ENCODE data around the gene ARHGAP15. TPM values are rescaled to one million over a fixed set of nuclear protein-coding genes. Genes with fewer than 3 reads are reported as not detected.

ARHGAP15 gene
- total RNA-seq, 2 experiments from 2014 or later = 141 TPM

DNA sequence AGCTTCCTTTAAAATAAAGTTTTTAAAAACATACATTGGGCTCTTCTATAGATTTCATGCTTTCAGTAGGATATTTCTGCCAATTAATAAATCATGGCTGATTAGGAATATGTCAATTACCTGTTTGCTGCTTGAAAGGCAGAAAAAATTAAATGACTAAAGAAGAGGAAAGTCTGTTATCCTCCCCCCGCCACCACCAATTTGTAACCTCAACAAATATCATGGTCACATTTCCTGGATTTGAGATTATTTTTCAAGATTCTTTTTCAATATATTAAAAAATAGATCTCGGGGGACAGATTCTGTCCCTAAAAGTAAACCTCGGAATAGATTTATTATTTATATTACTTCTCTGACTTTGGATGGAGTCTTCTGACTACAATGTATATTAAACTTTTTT is 125.9 kb downstream of the ARHGAP15 start:
- DNase-seq (no peak), ATAC-seq (ENCODE audit: low read depth) (no peak)
- Mint-ChIP-seq H3K27ac (peak overlapping the region; percentile 77), H3K4me3 (peak overlapping the region; percentile 63), H3K27me3 (no peaks in the 10 kb centered on the region), H3K9me3 (peaks cover 3% of the 10 kb centered on the region), H3K4me1 (peaks cover 58% of the 10 kb centered on the region), H3K36me3 (peaks cover 26% of the 10 kb centered on the region)
- POLR2A ChIA-PET = interaction anchor here (0.9 kb wide), 1 partner anchor 127 kb away, joined by 3 read pairs; no protein-coding TSS in a partner anchor

DNA sequence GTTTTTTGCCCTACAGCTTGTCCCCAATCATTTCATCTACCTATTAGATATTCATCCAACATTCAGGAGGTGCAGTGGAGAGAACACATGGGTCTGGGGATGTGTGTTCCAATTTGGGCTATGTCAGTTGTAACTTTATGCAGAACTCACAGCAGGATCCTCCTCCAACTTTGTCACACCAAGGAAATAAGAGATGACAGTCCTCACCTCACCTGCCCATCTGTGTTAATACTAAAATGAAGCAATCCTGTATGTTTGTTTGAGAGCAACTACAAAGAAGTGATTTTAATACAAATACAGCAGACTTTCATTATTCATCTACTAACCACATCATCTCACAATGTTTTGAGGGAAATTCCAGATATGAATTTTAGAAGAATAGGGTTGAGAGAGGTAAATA is 126.7 kb downstream of the ARHGAP15 start:
- Mint-ChIP-seq H3K27ac (peak overlapping the region; percentile 93), H3K9me3 (no peaks in the 10 kb centered on the region), H3K36me3 (peaks cover 19% of the 10 kb centered on the region), H3K4me3 (peak overlapping the region; percentile 81), H3K27me3 (no peaks in the 10 kb centered on the region), H3K4me1 (peaks cover 54% of the 10 kb centered on the region)
- POLR2A ChIA-PET = interaction anchor here (1.6 kb wide), 1 partner anchor 128 kb away, joined by 4 read pairs; no protein-coding TSS in a partner anchor
- DNase-seq = no peak
- no peak for ATAC-seq (ENCODE audit: low read depth)

DNA sequence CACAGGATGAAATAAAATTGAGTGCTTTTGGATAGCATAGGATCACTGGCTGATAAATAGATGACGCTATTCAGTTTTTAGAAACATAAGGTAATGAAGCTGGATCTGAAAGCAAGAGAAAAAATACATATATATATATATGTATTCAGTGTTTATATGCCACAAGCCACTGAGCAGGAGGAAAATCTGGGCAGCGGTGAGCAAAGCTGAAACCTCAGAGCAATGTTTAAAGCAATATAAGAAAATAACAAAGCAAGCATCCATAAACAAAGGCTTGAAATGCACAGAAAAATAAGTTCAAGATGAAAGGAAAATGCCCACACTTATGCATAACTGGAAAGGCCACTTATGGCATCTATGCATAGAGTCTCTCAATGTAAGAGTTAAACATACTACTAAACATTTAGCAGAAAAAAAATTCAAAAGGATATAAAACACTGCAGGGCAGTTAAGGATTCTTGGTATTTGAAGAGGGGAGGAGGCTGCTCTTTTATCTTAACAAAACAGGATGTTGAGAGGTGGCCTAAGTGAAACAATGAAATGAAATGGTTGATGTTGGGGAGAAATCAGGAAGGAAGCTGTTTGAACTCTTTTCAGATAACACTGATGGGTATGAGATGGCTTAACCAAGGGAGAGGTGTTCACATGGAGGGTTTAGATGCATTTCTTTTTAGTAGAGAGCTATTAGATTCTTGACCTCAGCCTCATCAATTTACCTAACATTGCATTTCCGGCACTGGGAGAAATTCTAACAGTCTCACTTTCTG is 129.1 kb downstream of the ARHGAP15 start:
- peak; percentile 36 for DNase-seq
- peak; percentile 54 for ATAC-seq (ENCODE audit: low read depth)
- Mint-ChIP-seq H3K27me3 (no peaks in the 10 kb centered on the region), H3K4me3 (peak overlapping the region; percentile 75), H3K9me3 (peaks cover 2% of the 10 kb centered on the region), H3K36me3 (peaks cover 20% of the 10 kb centered on the region), H3K4me1 (peaks cover 59% of the 10 kb centered on the region), H3K27ac (peak overlapping the region; percentile 96)
- POLR2A ChIA-PET = interaction anchor here (0.7 to 2.0 kb wide), 13 partner anchors 11 to 147 kb away, joined by 3 to 14 read pairs (median 6); partner anchors contain the start of gene ARHGAP15

DNA sequence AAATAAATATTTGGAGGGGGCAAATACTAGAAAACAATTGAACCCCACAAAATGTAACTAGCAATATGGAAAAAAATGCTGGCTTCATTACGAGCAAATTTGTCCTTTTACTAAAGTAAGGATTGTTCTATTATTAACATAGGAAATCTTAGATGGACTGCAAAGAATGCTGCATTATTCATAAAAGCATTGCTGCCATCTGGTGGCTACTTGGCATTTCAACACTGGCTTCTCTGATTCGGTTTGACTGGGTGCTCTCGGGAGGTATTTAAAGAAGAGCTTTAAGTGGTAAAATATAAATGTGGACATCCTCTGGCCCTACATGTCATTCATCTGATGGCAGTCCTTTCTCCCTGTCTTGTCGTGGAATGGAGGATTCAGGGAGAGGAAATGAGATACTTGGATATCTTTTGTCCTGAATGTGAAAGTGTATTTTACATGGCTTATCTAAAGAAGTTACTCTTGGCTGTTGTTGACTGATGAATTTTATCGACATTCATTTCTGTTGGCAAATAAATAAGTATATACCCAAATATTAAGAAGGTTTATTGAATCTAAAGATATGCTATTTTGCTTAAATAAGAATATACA is 130.2 kb downstream of the ARHGAP15 start:
- peak overlapping the region; percentile 75 for H3K4me3 Mint-ChIP-seq
- ATAC-seq (ENCODE audit: low read depth) = peak; percentile 24
- H3K27ac Mint-ChIP-seq = peak overlapping the region; percentile 96

DNA sequence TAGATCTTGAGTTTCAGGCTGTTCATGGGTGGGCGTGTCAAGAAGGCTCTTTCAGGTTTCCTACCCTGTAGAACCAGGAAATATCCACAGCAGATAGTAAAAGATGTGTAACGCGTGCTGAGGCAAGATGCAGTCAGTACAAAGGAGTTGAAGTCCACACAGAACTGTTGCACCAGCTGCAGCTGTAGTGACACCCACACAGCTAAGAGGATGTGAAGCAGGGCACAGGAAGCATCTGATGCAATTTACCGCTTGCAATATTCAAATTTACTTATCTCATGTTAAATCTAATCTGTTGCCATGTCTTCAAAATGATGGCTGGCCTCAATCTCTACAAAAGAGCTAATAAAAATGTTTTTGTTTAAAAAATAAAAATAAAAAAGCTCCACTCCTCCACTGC is 132.8 kb downstream of the ARHGAP15 start:
- Mint-ChIP-seq H3K27ac (peak overlapping the region; percentile 100), H3K4me3 (peak overlapping the region; percentile 75), H3K36me3 (peaks cover 42% of the 10 kb centered on the region), H3K27me3 (no peaks in the 10 kb centered on the region), H3K4me1 (peaks cover 35% of the 10 kb centered on the region), H3K9me3 (peaks cover 8% of the 10 kb centered on the region)
- POLR2A ChIA-PET = no interaction called here
- ATAC-seq (ENCODE audit: low read depth) (peak; percentile 83), DNase-seq (peak; percentile 44)

More for the DNA sequence above, 130.2 kb downstream of the ARHGAP15 start:
- DNase-seq = peak; percentile 42
- Mint-ChIP-seq H3K27me3 (no peaks in the 10 kb centered on the region), H3K4me1 (peaks cover 51% of the 10 kb centered on the region), H3K36me3 (peaks cover 30% of the 10 kb centered on the region), H3K9me3 (peaks cover 5% of the 10 kb centered on the region)
- POLR2A ChIA-PET = interaction anchor here (0.7 to 2.0 kb wide), 8 partner anchors 12 to 148 kb away, joined by 3 to 14 read pairs (median 8); no protein-coding TSS in a partner anchor

DNA sequence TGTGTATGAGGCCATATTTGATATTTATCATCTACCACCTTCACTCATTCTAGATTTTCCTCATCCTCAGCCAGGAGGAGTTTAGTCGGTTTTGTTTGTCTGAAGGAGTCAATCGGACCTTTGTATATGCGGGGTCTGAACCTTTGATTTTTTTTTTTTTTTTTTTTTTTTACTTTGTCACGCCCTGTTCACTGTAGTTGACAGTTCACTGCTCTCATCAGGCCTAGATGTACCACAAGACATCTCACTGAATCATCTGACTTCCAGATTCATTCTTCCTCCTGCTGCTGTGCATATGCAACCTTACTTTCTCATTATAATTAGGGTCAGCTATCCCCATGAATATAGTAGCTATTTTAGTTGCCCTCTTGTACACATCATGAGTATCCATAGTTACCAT is 133.2 kb downstream of the ARHGAP15 start:
- H3K4me3 Mint-ChIP-seq = peak overlapping the region; percentile 21
- peaks cover 46% of the 10 kb centered on the region for H3K36me3 Mint-ChIP-seq

DNA sequence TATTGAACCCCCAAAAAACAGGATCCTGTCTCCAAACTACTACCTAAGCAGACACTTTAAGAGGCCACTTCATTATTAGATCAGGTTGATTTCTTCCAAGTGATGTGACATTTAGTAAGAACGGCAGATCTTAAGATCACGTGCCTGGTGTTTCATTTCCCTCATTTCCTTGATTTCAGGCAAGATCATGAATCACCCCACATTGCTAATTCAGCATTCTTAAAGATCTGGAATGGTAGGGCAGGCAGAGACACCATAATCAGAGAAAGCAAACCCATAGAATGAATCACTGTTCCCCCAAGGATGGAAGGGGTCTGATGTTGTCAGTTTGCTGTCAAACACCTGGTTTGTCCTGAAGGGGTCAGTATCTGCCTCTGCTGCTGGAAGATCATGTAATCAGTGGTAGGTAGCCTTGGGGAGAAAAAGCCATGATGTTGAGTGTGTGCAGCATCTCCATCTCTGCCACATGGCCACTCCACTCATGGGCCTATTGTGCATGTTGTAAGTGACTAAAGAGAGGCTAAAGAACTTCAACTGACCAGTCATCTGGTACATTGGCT is 133.9 kb downstream of the ARHGAP15 start:
- Mint-ChIP-seq H3K27me3 (no peaks in the 10 kb centered on the region), H3K4me1 (peaks cover 33% of the 10 kb centered on the region), H3K36me3 (peaks cover 46% of the 10 kb centered on the region), H3K27ac (peak overlapping the region; percentile 100), H3K4me3 (no peak overlapping the region), H3K9me3 (peaks cover 11% of the 10 kb centered on the region)
- POLR2A ChIA-PET = interaction anchor here (0.7 kb wide), 2 partner anchors 19 to 229 kb away, joined by 3 to 6 read pairs; no protein-coding TSS in a partner anchor
- ATAC-seq (ENCODE audit: low read depth) = no peak
- no peak for DNase-seq

More for the DNA sequence above, 133.2 kb downstream of the ARHGAP15 start:
- peaks cover 11% of the 10 kb centered on the region for H3K9me3 Mint-ChIP-seq
- peaks cover 35% of the 10 kb centered on the region for H3K4me1 Mint-ChIP-seq
- POLR2A ChIA-PET = interaction anchor here (0.7 kb wide), 2 partner anchors 20 to 228 kb away, joined by 3 to 6 read pairs; no protein-coding TSS in a partner anchor
- H3K27me3 Mint-ChIP-seq = no peaks in the 10 kb centered on the region
- ATAC-seq (ENCODE audit: low read depth) (peak; percentile 20), DNase-seq (no peak)
- peak overlapping the region; percentile 100 for H3K27ac Mint-ChIP-seq

DNA sequence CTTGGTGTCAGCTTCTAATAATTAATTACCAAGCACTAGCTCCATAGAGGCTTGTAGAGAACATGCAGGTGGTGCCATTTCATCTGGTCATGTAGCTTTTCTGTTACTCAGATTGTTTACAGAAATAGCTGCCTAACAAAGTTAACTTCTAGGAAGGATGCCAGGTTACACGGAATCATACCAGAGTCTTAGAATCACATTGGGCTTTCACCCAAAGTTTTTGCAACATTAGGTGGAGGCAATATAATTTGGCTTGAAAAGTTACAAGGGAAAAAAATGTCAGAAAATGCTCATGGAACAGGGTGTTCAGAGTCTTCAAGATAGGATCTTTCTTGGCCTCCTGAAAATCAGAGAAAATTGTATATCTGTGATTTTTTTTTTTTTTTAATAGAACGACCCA is 135.6 kb downstream of the ARHGAP15 start:
- ATAC-seq (ENCODE audit: low read depth) = no peak
- Mint-ChIP-seq H3K4me3 (no peak overlapping the region), H3K4me1 (peaks cover 22% of the 10 kb centered on the region), H3K9me3 (peaks cover 11% of the 10 kb centered on the region), H3K27me3 (no peaks in the 10 kb centered on the region), H3K36me3 (peaks cover 46% of the 10 kb centered on the region), H3K27ac (no peak overlapping the region)
- no peak for DNase-seq
- POLR2A ChIA-PET = interaction anchor here (1.1 kb wide), 1 partner anchor 108 kb away, joined by 3 read pairs; no protein-coding TSS in a partner anchor

DNA sequence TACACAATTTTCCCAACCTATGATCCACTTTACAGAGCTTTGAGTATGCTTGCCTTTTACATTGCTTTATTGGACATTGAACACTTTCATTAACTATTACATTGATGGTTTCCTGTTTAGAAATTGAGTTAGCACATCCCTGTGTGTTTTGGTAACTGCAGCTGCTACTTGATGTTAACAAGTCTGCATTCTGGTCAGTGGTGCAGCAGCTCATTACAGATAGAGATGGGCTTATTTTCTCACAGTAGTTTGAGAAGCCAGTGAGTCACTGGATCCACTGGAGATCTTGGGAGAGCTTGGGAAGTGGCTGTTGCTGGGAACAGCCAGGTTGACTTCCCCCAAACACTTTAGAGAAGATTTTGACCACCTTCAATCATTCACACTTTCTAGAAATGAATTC is 150.5 kb downstream of the ARHGAP15 start:
- Mint-ChIP-seq H3K4me3 (no peak overlapping the region), H3K9me3 (no peaks in the 10 kb centered on the region), H3K27ac (no peak overlapping the region), H3K4me1 (peaks cover 13% of the 10 kb centered on the region), H3K36me3 (peaks cover 24% of the 10 kb centered on the region), H3K27me3 (no peaks in the 10 kb centered on the region)
- no peak for DNase-seq
- ATAC-seq (ENCODE audit: low read depth) = no peak
- POLR2A ChIA-PET = interaction anchor here (1.2 kb wide), 1 partner anchor 168 kb away, joined by 3 read pairs; no protein-coding TSS in a partner anchor

DNA sequence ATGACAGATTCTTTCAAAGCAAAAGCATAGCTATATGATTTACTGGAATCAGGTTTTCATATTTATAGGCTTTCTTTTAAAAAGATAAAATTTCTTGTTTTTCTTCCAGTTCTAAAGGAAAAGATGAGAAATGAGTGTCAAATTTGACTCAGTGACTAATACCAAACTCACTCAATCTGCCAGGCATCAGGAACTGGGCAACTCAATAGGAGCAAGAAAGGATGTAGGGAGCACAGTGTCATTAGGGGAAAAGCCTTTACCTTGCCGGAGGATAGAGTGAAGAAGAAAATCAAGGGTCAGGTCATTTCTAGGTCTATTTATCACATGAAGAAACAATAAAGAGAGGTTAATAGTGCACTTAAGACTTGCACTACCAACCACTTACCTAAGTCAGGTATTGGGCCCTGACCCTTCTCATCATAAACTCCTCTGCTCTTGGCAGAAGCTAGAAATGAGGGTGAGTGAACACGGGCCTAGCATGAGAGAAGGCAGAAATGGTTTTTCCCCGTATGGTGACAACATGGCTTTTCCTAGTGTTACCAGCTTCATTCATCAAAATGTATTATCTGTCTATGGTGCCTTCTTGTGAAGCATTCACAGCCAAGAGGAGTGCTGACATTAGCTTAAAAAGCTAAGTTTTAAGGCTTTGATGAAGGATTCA is 151.0 kb downstream of the ARHGAP15 start:
- H3K4me3 Mint-ChIP-seq = no peak overlapping the region
- no peaks in the 10 kb centered on the region for H3K9me3 Mint-ChIP-seq
- no peak overlapping the region for H3K27ac Mint-ChIP-seq
- H3K4me1 Mint-ChIP-seq = peaks cover 13% of the 10 kb centered on the region
- DNase-seq = no peak
- POLR2A ChIA-PET = no interaction called here
- ATAC-seq (ENCODE audit: low read depth) = no peak
- peaks cover 20% of the 10 kb centered on the region for H3K36me3 Mint-ChIP-seq
- no peaks in the 10 kb centered on the region for H3K27me3 Mint-ChIP-seq

DNA sequence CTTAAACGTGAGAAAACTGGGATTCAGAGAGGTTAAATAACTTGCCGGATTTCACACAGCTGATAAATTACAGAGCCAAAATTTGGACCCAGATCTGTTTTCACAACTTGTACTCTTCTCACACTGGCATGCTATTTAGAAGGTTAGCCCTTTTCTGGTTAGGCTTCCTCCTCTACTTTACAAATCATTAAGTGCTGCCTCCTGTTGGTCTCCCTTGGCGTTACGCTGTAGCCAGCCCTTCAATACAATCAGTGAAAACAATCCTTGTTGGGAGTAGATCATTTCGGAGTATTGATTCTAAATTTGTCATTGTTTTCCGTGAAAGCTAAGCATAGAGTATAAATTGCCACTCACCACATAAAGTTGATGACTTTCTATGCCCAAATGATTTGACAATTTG is 153.5 kb downstream of the ARHGAP15 start:
- H3K4me1 Mint-ChIP-seq = peaks cover 6% of the 10 kb centered on the region
- H3K36me3 Mint-ChIP-seq = peaks cover 14% of the 10 kb centered on the region
- no peaks in the 10 kb centered on the region for H3K27me3 Mint-ChIP-seq
- POLR2A ChIA-PET = no interaction called here
- DNase-seq (no peak), ATAC-seq (ENCODE audit: low read depth) (no peak)
- H3K9me3 Mint-ChIP-seq = no peaks in the 10 kb centered on the region
- H3K4me3 Mint-ChIP-seq = no peak overlapping the region
- no peak overlapping the region for H3K27ac Mint-ChIP-seq

DNA sequence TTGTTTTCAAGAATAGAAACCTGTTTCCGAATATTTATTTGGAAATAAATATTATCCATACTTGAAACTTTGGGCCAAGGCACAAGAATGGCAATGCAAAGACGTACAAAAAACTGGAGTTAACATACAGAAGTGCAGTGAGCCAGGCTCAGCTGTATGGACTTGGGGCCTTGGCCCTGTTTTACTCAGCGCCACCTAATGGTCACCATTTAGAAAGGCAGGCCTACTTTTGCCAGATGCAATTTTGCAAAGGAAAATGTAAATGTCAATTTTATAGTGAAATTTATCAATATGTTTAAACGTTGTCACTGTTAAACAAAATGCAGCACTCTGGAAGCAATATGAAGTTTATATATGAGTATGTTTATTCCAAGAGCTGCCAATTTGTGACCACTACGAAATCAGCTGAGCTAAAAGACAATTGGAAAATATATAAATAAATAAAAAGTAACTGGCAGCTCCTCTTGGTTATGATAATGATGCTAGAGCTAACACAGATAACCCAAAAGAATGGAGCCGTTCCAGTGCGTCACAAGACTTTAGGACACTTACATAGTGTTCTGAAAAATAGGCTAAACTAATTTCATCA is 155.0 kb downstream of the ARHGAP15 start:
- H3K4me3 Mint-ChIP-seq = no peak overlapping the region
- H3K27me3 Mint-ChIP-seq = no peaks in the 10 kb centered on the region
- H3K4me1 Mint-ChIP-seq = peaks cover 6% of the 10 kb centered on the region
- H3K9me3 Mint-ChIP-seq = no peaks in the 10 kb centered on the region
- peaks cover 17% of the 10 kb centered on the region for H3K36me3 Mint-ChIP-seq
- DNase-seq = no peak
- peak; percentile 76 for ATAC-seq (ENCODE audit: low read depth)
- H3K27ac Mint-ChIP-seq = no peak overlapping the region
- POLR2A ChIA-PET = no interaction called here
